ENCODE results near the gene TMIE.
A peak's percentile ranks its signal among the peaks of the same experiment; 100 is the strongest.

TMIE gene

DNA sequence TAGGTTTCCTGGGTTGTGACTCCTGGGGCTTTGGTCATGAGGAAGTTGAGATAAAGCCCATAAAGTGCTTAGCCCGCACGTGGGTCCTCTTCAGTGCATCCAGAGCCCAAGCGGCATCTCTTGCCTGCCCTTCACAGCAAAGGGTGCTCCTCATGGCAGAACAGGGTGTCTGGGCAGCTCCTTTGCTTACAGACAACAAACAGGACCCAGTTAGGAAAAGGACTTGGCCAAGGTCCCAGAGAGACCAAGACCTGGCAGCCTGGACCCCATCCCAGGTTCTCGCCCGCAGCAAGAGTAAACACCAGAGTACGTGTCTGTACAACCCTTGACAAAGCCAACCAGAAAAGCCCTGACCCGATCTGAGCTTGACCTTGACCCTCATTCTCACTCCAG, 34.7 kb upstream of the TMIE start:
- no peak for TF ChIP-seq ZFX (IDR thresholded peaks at IDR 0.05)
- TF ChIP-seq, protein P1, sequence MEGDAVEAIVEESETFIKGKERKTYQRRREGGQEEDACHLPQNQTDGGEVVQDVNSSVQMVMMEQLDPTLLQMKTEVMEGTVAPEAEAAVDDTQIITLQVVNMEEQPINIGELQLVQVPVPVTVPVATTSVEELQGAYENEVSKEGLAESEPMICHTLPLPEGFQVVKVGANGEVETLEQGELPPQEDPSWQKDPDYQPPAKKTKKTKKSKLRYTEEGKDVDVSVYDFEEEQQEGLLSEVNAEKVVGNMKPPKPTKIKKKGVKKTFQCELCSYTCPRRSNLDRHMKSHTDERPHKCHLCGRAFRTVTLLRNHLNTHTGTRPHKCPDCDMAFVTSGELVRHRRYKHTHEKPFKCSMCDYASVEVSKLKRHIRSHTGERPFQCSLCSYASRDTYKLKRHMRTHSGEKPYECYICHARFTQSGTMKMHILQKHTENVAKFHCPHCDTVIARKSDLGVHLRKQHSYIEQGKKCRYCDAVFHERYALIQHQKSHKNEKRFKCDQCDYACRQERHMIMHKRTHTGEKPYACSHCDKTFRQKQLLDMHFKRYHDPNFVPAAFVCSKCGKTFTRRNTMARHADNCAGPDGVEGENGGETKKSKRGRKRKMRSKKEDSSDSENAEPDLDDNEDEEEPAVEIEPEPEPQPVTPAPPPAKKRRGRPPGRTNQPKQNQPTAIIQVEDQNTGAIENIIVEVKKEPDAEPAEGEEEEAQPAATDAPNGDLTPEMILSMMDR (conservative IDR thresholded peaks at IDR 0.05) = no peak

DNA sequence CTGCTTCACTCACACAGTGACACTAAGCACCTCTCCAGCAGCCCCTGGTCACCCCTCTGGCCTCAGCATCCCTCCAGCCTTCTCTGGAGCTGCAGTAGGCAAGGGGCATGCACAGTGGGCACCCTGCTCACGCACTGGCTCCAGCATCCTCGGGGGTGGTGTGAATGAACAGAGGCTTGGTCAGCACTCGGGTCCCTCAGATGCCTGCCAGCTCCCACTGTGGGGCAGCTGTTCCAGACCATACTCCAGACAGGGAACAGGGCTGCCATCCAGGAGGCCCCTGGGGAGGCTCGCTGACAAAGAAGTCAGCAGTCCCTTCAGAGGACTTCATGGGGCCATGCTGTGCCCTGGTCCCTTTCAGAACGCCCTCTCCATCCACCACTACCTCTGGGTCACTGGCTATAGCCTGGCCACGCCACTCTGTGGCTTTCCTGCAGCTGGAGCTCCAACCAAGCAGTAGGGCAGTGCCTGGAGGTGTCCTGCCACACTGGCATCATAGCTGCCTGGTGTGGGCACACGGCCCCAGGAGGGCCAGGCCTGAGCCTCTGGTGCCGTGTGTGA, 34.1 kb upstream of the TMIE start:
- peak overlapping the region; percentile 62; the same call in 1 of the 2 replicates for H3K27ac ChIP-seq
- TF ChIP-seq, protein P1 (conservative IDR thresholded peaks at IDR 0.05) = no peak
- TF ChIP-seq ZFX (IDR thresholded peaks at IDR 0.05) = no peak

More for the DNA sequence above, 34.7 kb upstream of the TMIE start:
- H3K27ac ChIP-seq = peak overlapping the region; percentile 62

DNA sequence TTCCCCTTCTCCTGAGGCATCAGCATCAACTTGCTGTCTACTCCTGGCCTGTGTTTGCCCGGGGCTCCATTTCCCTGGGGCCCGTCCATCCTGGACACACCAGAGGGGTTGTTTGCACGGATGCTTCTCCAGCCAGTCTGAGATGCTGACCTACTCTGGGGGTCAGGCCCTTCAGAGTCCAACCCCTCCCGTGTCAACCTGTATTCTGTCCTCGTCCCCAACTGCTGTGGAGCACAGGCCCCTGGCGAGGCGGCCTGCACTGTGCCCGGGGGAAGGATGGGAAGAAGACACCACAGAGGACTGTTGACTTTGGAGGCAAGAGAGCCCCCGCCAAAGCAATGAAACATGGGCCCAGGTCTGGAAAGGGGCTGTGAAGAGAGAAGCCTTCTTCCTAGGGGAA, 33.5 kb upstream of the TMIE start:
- H3K27ac ChIP-seq = no peak overlapping the region; the same call in 1 of the 2 replicates
- TF ChIP-seq, protein P1 (conservative IDR thresholded peaks at IDR 0.05) = no peak
- no peak for TF ChIP-seq ZFX (IDR thresholded peaks at IDR 0.05)

DNA sequence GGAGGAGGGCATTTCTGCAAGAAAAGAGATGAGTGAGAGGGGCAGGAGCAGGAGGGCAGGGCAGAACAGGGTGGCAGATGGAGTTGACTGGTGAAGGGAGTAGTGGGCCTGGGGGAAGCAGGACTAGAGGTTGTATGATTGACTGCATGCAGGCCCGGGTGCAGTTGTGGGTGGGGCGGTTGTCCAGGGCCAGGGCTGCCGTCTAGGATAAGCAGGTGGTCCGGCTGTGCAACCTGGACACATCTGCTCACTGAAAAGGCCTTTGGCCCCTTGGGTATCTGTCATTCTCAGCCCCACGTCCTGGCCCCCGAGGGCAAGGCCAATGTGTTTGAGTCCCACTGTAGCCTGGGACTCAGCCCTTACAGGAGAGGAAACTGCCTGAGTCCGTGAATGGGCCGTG, 33.1 kb upstream of the TMIE start:
- TF ChIP-seq, protein P1 (conservative IDR thresholded peaks at IDR 0.05) = no peak
- TF ChIP-seq ZFX (IDR thresholded peaks at IDR 0.05) = no peak
- H3K27ac ChIP-seq = no peak overlapping the region

DNA sequence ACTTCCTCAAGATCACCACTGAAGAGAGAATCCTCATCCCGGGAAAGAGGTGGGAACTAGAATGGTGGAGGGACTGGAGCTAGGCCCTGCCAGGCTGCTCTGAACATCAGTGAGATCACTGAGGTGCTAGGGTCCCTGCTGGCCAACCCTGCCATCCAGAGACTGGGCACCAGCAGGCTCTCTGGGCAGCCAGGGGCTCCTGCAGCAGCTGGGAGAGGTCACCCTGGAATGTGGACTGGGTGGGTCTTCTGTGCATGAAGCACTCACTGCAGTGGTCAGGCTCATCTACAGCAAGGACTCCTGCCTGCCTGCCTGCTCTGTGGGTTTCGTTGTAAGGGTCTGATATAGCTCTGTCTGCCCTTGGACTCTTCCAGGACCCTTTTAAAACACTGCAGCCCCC, 32.6 kb upstream of the TMIE start:
- H3K27ac ChIP-seq = no peak overlapping the region
- no peak for TF ChIP-seq ZFX (IDR thresholded peaks at IDR 0.05)
- TF ChIP-seq, protein P1 (conservative IDR thresholded peaks at IDR 0.05) = no peak

DNA sequence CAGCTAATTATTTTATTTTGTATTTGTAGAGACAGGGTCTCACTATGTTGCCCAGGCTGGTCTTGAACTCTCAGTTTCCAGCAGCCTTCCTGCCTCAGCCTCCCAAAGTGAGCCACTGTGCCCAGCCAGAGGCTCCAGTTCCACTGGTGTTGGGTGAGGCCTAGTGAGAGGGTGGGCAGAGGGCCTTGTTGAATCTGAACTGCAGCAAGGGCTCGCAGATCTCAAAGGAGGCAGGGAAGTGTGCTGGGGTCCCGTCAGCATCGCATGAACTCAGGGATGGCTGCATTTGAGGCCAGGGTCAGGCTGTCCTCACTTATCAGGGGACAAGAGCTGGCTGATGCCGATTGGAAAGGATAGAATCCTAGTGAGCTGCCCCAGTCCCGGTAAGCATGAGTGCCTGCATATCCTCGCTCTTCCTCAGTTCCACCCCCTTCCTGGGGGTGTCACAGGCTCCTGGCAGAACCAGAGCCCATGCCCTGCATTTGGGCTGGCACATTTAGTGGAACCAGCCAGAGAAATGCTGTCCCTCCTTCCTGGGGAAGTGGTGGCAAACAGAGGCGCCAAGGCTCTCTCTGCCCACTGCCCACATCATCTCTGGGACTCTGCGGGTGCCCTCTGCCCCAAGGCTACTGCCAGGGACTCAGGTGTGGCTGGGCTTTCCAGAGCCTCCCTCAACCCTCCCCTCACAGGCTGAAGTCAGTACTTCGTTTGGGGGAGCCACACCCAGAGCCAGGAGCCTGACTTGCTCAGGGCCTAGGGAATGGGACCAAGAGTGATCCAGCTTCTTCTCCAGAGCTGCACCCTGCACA, 31.8 kb upstream of the TMIE start:
- no peak overlapping the region for H3K27ac ChIP-seq
- no peak for TF ChIP-seq ZFX (IDR thresholded peaks at IDR 0.05)
- TF ChIP-seq, protein P1 (conservative IDR thresholded peaks at IDR 0.05) = no peak

All from C4-2B (cell line).